Right atrium auricular region (tissue), 2 donors: Measurements from ENCODE around the gene SNRPB. TPM values are rescaled to one million over a fixed set of nuclear protein-coding genes. Genes with fewer than 3 reads are reported as not detected.

Experiments
- DNase-seq: peaks from one replicate; pipeline ENCODE4 v3.0.0-alpha.2; 2019; ENCODE audit warnings: low spot score
- H3K27ac ChIP-seq, 2 donors: fragments of 200-600 bp; sonication (generic); 1 replicate in 1 of 2; 2 replicates in 1 of 2; pipeline ENCODE4 v1.5.1; 2016 to 2019
- H3K27me3 ChIP-seq, 2 donors: fragments of 200-600 bp; sonication (generic); one replicate each; pipeline versions ENCODE4 v1.5.1 to v1.6.0; 2017 to 2019
- H3K36me3 ChIP-seq: fragments of 200-600 bp; sonication (generic); one replicate; pipeline ENCODE4 v1.5.1; 2016
- H3K4me1 ChIP-seq, 2 donors: fragments of 200-600 bp; sonication (generic); one replicate each; pipeline versions ENCODE4 v1.5.1 to v1.6.0; 2017 to 2019
- H3K4me3 ChIP-seq, 2 donors: fragments of 200-600 bp; sonication (generic); 1 replicate in 1 of 2; 2 replicates in 1 of 2; pipeline ENCODE4 v1.5.1; 2017 to 2019; ENCODE audit warnings: mild to moderate bottlenecking in 1 of 2, moderate library complexity in 1 of 2
- H3K9me3 ChIP-seq, 2 donors: fragments of 200-600 bp; sonication (generic); one replicate each; pipeline ENCODE4 v1.5.1; 2019
- total RNA-seq, 2 donors: library from RNA; depleted of rRNA; stranded (reverse); fragments of >200 nt; gene quantifications; one replicate each; pipeline ENCODE4 v1.1.0, GENCODE V29; 2016
- TF ChIP-seq, protein P1 (sequence below), 2 donors: fragments of 200-600 bp; sonication (generic); IDR thresholded peaks; one replicate each; pipeline ENCODE4 v1.5.1; 2019; ENCODE audit warnings: antibody characterized with exemption in 2 of 2

Gene SNRPB
- 100 to 1,000 TPM in 1 of 2 donors, 10 to 100 TPM in 1; 78.7 to 105 TPM for total RNA-seq

DNA sequence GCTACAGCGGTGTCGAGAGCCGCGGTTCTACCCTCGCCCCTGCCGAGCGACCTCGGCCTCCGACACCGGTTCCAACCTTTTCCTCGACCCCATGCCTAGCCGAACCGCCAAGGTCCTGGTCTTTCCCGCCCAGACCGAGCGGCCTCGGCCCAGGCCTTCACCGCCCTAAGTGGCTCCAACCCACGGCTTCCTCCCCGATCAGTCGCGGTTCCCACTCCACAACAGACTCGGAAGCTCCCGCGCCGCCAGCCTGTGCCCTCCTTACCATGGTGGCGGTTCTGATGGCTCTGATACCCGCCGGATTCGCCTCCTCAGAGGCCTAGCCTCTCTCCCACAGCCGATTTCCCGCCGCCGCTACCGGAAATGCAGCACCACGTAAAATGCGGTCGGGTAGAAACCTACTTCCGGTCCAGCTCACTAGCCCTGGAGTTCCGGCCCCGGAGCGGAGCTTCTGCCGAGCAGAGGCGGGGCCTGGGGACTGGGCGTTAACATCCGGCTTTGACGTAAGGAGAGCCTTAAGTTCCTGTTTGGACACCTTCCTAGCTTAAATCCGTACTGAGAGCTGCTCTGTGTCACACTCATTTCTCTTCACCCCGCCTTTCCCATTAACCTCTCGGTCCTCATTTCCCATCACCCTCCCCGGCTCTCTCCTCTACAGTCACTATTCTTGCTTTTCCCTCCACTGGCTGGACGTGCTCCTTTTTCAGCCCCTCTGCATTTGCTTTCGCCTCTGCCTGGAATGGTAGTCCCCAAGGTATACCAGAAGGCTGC is at the start of gene SNRPB:
SNRPB (minus strand) TSS at position 367 of the 771 bp plus-strand sequence; CDS start at position 268, 99 bp downstream.
- Histone ChIP-seq H3K4me1 (peaks cover 0 to 23% of the 10 kb centered on the region in 2 donors), H3K9me3 (no peaks in the 10 kb centered on the region), H3K36me3 (peaks cover 22% of the 10 kb centered on the region), H3K27me3 (no peaks in the 10 kb centered on the region), H3K4me3 (peak within 1 kb of the TSS; percentile 69 to 70), H3K27ac (peak within 1 kb of the TSS; percentile 91 to 94)
- peak; percentile 97 for DNase-seq
- TF ChIP-seq, protein P1, sequence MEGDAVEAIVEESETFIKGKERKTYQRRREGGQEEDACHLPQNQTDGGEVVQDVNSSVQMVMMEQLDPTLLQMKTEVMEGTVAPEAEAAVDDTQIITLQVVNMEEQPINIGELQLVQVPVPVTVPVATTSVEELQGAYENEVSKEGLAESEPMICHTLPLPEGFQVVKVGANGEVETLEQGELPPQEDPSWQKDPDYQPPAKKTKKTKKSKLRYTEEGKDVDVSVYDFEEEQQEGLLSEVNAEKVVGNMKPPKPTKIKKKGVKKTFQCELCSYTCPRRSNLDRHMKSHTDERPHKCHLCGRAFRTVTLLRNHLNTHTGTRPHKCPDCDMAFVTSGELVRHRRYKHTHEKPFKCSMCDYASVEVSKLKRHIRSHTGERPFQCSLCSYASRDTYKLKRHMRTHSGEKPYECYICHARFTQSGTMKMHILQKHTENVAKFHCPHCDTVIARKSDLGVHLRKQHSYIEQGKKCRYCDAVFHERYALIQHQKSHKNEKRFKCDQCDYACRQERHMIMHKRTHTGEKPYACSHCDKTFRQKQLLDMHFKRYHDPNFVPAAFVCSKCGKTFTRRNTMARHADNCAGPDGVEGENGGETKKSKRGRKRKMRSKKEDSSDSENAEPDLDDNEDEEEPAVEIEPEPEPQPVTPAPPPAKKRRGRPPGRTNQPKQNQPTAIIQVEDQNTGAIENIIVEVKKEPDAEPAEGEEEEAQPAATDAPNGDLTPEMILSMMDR (IDR thresholded peaks at IDR 0.05), result no peak

DNA sequence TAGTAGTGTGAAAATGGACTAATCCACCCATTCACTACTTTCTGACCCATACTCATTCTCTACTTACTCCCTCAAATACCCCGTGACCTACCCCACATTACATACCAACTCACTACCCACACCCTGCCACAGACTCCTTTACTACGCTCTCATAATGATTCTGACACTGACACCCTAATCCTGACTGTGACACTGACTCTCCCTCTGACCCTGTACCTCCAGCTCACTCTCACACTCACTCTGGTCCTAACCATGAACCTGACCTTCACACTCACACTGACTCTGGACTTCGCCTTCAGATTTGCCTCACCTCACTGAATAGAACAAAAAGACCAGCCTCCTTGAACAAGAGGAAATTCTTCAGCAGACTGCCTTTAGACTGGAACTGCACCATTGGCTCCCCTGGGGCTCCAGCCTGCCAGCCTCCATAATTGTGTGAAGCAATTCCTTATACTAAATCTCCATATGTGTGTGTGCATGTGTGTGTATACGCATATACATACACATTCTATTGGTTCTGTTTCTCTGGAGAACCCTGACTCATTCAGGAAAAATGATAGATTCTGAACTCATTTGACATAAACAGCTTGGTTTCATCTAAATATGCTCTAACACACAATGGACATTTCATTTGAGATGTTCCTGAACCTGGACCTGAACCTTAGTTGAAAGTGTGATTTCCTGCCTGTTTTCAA is 48.7 kb upstream of the SNRPB start:
- no peak overlapping the region for H3K27ac ChIP-seq
- TF ChIP-seq, protein P1 (IDR thresholded peaks at IDR 0.05), result no peak
- no peak for DNase-seq

DNA sequence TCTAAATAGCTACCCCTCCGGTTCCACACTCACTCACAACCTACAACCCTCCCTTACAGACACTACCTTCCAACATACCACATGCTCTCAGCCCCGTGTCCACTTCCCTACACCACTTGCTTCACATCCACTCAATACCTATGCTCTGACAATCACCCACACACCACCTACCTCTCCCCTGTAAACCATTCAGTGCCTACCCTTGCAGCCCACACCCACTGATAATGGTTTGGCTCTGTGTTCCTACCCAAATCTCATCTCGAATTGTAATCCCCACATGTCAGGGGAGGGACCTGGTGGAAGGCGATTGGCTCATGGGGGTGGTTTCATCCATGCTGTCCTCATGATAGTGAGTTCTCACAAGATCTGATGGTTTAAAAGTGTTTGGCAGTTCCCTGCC is 48.0 kb upstream of the SNRPB start:
- Histone ChIP-seq H3K36me3 (no peaks in the 10 kb centered on the region), H3K4me3 (no peak overlapping the region), H3K27me3 (no peaks in the 10 kb centered on the region), H3K4me1 (peaks cover 0 to under 1% of the 10 kb centered on the region in 2 donors), H3K27ac (no peak overlapping the region), H3K9me3 (no peaks in the 10 kb centered on the region)
- TF ChIP-seq, protein P1 (IDR thresholded peaks at IDR 0.05), result no peak
- no peak for DNase-seq

More for the DNA sequence above, 48.7 kb upstream of the SNRPB start:
- H3K4me1 ChIP-seq, result peaks cover 0 to 7% of the 10 kb centered on the region in 2 donors
- H3K27me3 ChIP-seq, result no peaks in the 10 kb centered on the region
- H3K4me3 ChIP-seq, result no peak overlapping the region
- H3K9me3 ChIP-seq, result no peaks in the 10 kb centered on the region
- H3K36me3 ChIP-seq, result no peaks in the 10 kb centered on the region

DNA sequence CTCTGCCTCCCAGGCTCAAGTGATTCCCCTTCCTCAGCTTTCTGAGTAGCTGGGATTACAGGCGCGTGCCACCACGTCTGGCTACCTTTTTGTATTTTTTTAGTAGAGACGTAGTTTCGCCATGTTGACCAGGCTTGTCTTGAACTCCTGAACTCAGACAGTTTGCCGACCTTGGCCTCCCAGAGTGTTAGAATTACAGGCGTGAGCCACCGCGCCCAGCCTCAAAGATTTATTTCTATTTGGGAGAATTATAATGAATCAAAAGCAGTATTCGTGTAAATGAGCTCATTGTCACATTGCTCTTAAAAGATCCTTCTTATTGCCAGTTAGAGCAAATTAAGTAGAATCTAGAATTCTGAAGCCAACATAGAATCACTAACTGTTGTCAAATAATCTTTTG is 47.5 kb upstream of the SNRPB start:
- no peaks in the 10 kb centered on the region for H3K36me3 ChIP-seq
- TF ChIP-seq, protein P1 (IDR thresholded peaks at IDR 0.05), result no peak

DNA sequence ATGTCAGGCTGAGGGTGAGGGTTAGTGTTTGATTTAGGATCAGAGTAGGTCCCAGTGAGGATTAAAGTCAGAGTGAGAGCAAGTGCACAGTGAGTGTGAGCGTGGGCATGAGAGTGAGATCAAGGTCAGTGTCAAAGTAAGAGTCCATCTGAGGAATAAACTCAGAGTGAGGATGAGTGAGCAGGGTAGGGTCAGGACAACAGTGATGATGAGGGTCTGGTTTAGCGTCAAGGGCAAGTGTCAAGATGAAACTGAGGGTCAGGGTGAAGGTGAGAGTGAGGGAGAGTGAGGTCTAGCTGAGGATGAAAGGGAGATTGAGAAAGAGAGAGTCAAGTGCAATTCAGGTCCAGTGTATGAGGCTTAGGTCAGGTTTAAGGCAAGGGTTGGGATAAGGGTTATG is 45.8 kb upstream of the SNRPB start:
- Histone ChIP-seq H3K9me3 (no peaks in the 10 kb centered on the region), H3K36me3 (no peaks in the 10 kb centered on the region), H3K27ac (no peak overlapping the region), H3K4me3 (no peak overlapping the region), H3K4me1 (no peaks in the 10 kb centered on the region), H3K27me3 (no peaks in the 10 kb centered on the region)
- TF ChIP-seq, protein P1 (IDR thresholded peaks at IDR 0.05), result no peak
- no peak for DNase-seq

More for the DNA sequence above, 47.5 kb upstream of the SNRPB start:
- no peaks in the 10 kb centered on the region for H3K9me3 ChIP-seq
- no peak overlapping the region for H3K27ac ChIP-seq
- H3K4me3 ChIP-seq, result no peak overlapping the region
- no peaks in the 10 kb centered on the region for H3K27me3 ChIP-seq
- H3K4me1 ChIP-seq, result no peaks in the 10 kb centered on the region
- no peak for DNase-seq
